Measurements from ENCODE around the gene ABCA4. TPM values are rescaled to one million over a fixed set of nuclear protein-coding genes. Genes with fewer than 3 reads are reported as not detected.

The ABCA4 gene
- total RNA-seq, 4 donors from 2014 or later = 2.1 to 7.5 (median 5.0) TPM

DNA sequence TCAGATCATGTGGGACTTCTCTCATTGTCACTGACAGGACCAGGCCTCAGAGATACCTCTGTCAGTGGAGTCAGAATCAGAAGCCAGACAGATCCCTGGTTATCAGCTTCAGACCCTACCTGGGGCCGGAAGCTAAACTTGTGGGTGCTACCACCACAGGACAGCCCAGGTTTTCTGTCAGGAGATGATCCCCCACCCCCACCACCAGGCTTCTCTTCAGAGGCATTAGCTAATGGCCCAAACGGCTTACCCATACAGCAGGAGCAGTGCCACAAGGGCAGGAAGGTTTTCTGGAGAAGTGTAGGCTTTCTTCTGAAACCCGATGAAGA lies 105.5 kb downstream of the ABCA4 start:
- TF ChIP-seq, protein P1, sequence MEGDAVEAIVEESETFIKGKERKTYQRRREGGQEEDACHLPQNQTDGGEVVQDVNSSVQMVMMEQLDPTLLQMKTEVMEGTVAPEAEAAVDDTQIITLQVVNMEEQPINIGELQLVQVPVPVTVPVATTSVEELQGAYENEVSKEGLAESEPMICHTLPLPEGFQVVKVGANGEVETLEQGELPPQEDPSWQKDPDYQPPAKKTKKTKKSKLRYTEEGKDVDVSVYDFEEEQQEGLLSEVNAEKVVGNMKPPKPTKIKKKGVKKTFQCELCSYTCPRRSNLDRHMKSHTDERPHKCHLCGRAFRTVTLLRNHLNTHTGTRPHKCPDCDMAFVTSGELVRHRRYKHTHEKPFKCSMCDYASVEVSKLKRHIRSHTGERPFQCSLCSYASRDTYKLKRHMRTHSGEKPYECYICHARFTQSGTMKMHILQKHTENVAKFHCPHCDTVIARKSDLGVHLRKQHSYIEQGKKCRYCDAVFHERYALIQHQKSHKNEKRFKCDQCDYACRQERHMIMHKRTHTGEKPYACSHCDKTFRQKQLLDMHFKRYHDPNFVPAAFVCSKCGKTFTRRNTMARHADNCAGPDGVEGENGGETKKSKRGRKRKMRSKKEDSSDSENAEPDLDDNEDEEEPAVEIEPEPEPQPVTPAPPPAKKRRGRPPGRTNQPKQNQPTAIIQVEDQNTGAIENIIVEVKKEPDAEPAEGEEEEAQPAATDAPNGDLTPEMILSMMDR (IDR thresholded peaks at IDR 0.05) = no peak
- TF ChIP-seq POLR2A (IDR thresholded peaks at IDR 0.05) = no peak
- Histone ChIP-seq H3K4me1 (peaks cover 0 to 10% (median 0%) of the 10 kb centered on the region in 4 donors), H3K4me3 (no peak overlapping the region), H3K27ac (no peak overlapping the region), H3K9me3 (no peaks in the 10 kb centered on the region), H3K36me3 (no peaks in the 10 kb centered on the region), H3K27me3 (no peaks in the 10 kb centered on the region)
- no peak for DNase-seq

DNA sequence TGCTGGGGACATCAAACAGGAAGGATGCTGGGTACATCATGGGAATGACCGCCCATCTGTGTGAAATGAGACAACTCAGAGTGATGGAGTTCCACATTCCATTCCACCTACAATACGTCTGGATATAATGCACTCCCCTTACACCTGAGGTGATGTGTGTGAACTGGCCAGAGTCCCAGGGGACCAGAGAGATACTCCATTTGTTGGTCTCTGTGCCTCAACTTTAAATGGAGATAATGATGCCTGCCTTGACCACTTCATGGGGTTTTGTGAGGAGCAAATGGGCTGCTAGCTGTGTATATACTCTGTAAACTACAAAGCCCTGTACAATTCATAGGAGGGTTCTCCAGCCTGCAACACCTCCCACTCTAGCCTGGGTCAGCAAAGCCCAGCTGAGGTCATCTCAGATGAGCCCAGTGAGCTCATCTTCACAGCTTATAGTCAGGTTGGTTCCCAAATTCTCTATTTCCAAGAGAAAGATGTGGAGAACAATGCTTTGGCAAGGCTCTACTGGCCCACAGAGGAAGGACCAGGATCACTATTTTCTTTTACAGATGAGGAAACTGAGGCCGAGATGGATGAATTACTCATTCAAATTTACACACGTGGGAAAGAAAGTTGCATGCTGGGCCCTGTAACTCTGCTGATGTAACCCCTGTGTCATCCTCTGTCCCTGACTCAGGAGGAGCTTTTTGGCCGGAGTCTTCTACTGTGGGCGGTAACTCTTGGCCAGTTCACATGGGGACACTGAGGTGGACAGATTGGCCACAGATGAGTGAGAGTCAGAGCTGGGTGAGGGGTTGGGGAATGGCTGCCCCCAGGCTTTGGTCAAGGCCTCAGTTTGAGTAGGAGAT lies 106.1 kb downstream of the ABCA4 start:
- Histone ChIP-seq H3K4me1 (peaks cover 0 to 10% (median 0%) of the 10 kb centered on the region in 4 donors), H3K9me3 (no peaks in the 10 kb centered on the region), H3K4me3 (no peak overlapping the region), H3K27me3 (no peaks in the 10 kb centered on the region), H3K27ac (no peak overlapping the region), H3K36me3 (no peaks in the 10 kb centered on the region)
- TF ChIP-seq POLR2A (IDR thresholded peaks at IDR 0.05) = no peak
- TF ChIP-seq, protein P1 (IDR thresholded peaks at IDR 0.05) = no peak
- DNase-seq = no peak

DNA sequence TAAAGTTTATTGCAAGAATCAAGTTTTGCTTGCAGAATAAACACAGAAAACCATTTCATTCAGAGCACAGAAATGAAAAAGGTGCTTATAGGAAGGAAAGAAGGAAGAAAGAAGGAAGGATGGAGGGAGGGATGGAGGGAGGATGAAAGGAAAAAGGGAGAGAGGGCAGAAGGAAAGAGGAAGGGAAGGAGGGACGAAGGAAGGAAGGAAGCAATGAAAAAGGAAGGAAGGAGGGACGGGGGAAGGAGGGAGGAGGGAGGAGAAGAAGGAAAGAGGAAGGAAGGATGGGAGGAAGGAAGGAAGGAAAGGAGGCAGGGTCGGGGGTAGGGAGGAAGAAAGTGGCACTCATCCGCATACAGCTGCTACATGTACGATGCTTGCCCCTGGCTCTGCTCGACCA lies 106.9 kb downstream of the ABCA4 start:
- no peak for DNase-seq
- Histone ChIP-seq H3K4me1 (peaks cover 0 to 10% (median 0%) of the 10 kb centered on the region in 4 donors), H3K27ac (no peak overlapping the region), H3K27me3 (no peaks in the 10 kb centered on the region), H3K36me3 (no peaks in the 10 kb centered on the region), H3K9me3 (no peaks in the 10 kb centered on the region), H3K4me3 (no peak overlapping the region)
- no peak for TF ChIP-seq POLR2A (IDR thresholded peaks at IDR 0.05)
- TF ChIP-seq, protein P1 (IDR thresholded peaks at IDR 0.05) = no peak

DNA sequence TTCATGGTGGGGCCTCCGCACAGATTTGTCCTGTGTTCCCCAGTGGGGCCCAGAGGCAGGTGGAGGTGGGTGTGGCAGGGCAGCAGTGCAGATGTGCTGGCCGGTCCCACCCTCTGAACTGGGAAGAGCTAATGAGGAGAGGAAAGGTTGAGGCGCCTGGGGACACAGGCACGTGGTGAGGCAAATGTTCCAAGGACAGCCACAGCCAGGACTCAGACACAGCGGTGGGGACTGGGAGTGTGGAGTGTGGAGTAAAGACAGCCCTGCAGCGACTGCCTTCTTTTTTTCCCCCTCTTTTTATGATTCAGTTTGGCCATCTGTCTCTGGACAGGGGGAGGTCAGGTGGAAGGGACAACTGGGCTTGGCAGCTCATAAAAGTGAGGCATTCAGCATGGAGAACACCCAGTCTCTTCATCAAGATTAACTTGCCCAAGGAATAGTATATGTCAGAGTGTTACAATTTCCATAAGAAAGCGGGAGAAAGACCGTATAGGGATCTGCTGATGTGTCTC lies 107.5 kb downstream of the ABCA4 start:
- no peak overlapping the region for H3K4me3 ChIP-seq
- no peaks in the 10 kb centered on the region for H3K9me3 ChIP-seq
- H3K27ac ChIP-seq = no peak overlapping the region
- no peak for TF ChIP-seq POLR2A (IDR thresholded peaks at IDR 0.05)
- TF ChIP-seq, protein P1 (IDR thresholded peaks at IDR 0.05) = no peak
- H3K36me3 ChIP-seq = no peaks in the 10 kb centered on the region
- DNase-seq = peak in 2 of 3 donors; percentile 49 to 62
- H3K27me3 ChIP-seq = no peaks in the 10 kb centered on the region
- H3K4me1 ChIP-seq = peaks cover 0 to 10% (median 0%) of the 10 kb centered on the region in 4 donors

DNA sequence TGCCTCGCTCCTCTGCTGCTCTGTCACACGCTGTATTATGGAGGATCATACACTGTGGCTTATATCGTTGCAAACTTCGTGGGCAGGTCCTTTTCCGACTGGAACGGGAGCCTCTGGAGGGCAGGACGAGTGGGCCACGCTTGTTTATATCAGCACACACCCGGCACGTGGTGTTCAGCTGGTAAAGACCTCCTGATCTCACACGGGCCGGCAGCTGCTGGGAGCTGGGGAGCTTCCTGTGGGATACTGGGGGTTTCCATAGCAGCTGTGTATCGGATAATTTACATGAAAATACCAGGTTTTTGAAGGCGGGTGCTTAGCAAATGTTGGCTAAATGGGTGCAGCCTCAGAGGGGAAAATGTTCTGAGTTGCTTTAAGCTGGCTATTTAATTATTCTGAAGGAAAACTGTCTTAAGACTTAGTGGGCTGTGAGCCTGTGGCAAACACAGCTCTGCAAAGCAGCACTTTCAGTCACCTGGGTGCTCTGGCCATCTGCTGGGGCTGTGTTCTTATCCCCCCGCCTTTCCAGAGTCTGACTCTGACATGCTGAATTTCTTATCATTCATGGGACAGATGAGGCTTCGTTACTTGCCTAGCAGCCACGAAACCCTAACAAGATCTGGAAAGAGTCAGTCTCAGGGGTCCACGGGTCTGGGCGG lies 108.1 kb downstream of the ABCA4 start:
- Histone ChIP-seq H3K4me1 (peaks cover 0 to 10% (median 0%) of the 10 kb centered on the region in 4 donors), H3K27ac (peak overlapping the region in 3 of 4 donors; percentile 28 to 67 (median 46)), H3K27me3 (no peaks in the 10 kb centered on the region), H3K9me3 (no peaks in the 10 kb centered on the region), H3K4me3 (no peak overlapping the region), H3K36me3 (no peaks in the 10 kb centered on the region)
- no peak for TF ChIP-seq POLR2A (IDR thresholded peaks at IDR 0.05)
- TF ChIP-seq, protein P1 (IDR thresholded peaks at IDR 0.05) = no peak
- DNase-seq = no peak

Data from Peyer's patch (tissue), 4 donors.